Chondrocyte (in vitro differentiated cells): ENCODE results near the gene CCDC70. TPM values are rescaled to one million over a fixed set of nuclear protein-coding genes. Genes with fewer than 3 reads are reported as not detected.

Experiments
- DNase-seq: peaks from one replicate; pipeline ENCODE4 v3.0.0; 2021; ENCODE audit warnings: mixed read lengths, low spot score
- H3K27ac Mint-ChIP-seq: one replicate; pipeline ENCODE4 v1.8.0; 2021; ENCODE audit warnings: mild to moderate bottlenecking, moderate library complexity, mixed read lengths; ENCODE audit not compliant: unreplicated experiment
- H3K27me3 Mint-ChIP-seq: 2 replicates; pipeline ENCODE4 v1.8.0; 2021; ENCODE audit warnings: low read depth, mixed read lengths
- H3K36me3 Mint-ChIP-seq: 2 replicates; pipeline ENCODE4 v1.8.0; 2021; ENCODE audit warnings: low read depth, mixed read lengths
- H3K4me1 Mint-ChIP-seq: 2 replicates; pipeline ENCODE4 v1.8.0; 2021; ENCODE audit warnings: low read depth, mild to moderate bottlenecking, mixed read lengths
- H3K4me3 Mint-ChIP-seq: one replicate; pipeline ENCODE4 v1.8.0; 2021; ENCODE audit warnings: mild to moderate bottlenecking, moderate library complexity, mixed read lengths; ENCODE audit not compliant: unreplicated experiment
- H3K9me3 Mint-ChIP-seq: 2 replicates; pipeline ENCODE4 v1.8.0; 2021; ENCODE audit warnings: low read depth, mixed read lengths
- total RNA-seq: library from RNA; stranded (reverse); gene quantifications from 3 replicates; pipeline ENCODE4 v1.2.1, GENCODE V29; 2021
- TF ChIP-seq, protein P1 (sequence below): fragments of 200-600 bp; sonication (generic); IDR thresholded peaks from 2 replicates; pipeline ENCODE4 v1.5.0; 2021; ENCODE audit warnings: antibody characterized with exemption, mild to moderate bottlenecking, moderate library complexity

The CCDC70 gene
- total RNA-seq, 1 donor from 2014 or later = not detected

- Mint-ChIP-seq H3K27me3 (peaks cover 3% of the 10 kb centered on the region), H3K4me3 (no peak overlapping the region)
- no peak for DNase-seq
These were observed 23.4 kb upstream of the CCDC70 start for GRCh38 chr13:51838240-51838846.

GRCh38 chr13:51839711-51840540, 21.8 kb upstream of the CCDC70 start:
- Mint-ChIP-seq H3K27me3 (no peaks in the 10 kb centered on the region), H3K4me3 (no peak overlapping the region), H3K36me3 (no peaks in the 10 kb centered on the region), H3K27ac (no peak overlapping the region), H3K4me1 (peaks cover 12% of the 10 kb centered on the region), H3K9me3 (no peaks in the 10 kb centered on the region)
- TF ChIP-seq, protein P1, sequence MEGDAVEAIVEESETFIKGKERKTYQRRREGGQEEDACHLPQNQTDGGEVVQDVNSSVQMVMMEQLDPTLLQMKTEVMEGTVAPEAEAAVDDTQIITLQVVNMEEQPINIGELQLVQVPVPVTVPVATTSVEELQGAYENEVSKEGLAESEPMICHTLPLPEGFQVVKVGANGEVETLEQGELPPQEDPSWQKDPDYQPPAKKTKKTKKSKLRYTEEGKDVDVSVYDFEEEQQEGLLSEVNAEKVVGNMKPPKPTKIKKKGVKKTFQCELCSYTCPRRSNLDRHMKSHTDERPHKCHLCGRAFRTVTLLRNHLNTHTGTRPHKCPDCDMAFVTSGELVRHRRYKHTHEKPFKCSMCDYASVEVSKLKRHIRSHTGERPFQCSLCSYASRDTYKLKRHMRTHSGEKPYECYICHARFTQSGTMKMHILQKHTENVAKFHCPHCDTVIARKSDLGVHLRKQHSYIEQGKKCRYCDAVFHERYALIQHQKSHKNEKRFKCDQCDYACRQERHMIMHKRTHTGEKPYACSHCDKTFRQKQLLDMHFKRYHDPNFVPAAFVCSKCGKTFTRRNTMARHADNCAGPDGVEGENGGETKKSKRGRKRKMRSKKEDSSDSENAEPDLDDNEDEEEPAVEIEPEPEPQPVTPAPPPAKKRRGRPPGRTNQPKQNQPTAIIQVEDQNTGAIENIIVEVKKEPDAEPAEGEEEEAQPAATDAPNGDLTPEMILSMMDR = no peak
- no peak for DNase-seq

More at GRCh38 chr13:51838240-51838846, 23.4 kb upstream of the CCDC70 start:
- Mint-ChIP-seq H3K4me1 (peaks cover 8% of the 10 kb centered on the region), H3K36me3 (no peaks in the 10 kb centered on the region), H3K27ac (no peak overlapping the region), H3K9me3 (no peaks in the 10 kb centered on the region)
- TF ChIP-seq, protein P1 = no peak

- peaks cover 18% of the 10 kb centered on the region for H3K4me1 Mint-ChIP-seq
- H3K4me3 Mint-ChIP-seq = no peak overlapping the region
- TF ChIP-seq, protein P1 = no peak
- H3K27ac Mint-ChIP-seq = no peak overlapping the region
- no peaks in the 10 kb centered on the region for H3K9me3 Mint-ChIP-seq
- no peak for DNase-seq
- H3K36me3 Mint-ChIP-seq = no peaks in the 10 kb centered on the region
- no peaks in the 10 kb centered on the region for H3K27me3 Mint-ChIP-seq
These were observed 20.9 kb upstream of the CCDC70 start for GRCh38 chr13:51840917-51841316.

DNA sequence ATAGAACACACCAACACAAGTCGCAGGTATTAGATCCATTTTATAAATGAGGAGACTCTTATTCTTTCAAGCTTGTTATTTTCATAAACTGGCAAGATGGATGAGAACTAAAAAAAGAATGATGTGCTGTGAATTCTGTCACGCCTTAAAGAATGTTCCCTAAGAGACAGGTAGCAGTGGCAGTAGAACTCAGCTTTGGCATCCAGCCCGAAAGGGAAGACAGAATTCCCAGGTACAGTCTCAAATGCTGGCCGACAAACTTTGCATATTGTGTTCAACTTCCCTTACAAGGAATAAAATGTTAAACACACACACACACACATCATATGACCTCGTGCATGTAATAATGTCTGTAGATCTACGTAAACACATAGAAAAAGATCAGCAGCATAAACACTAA, 20.0 kb upstream of the CCDC70 start:
- Mint-ChIP-seq H3K36me3 (no peaks in the 10 kb centered on the region), H3K27me3 (no peaks in the 10 kb centered on the region), H3K4me1 (peaks cover 18% of the 10 kb centered on the region), H3K27ac (no peak overlapping the region), H3K4me3 (no peak overlapping the region), H3K9me3 (no peaks in the 10 kb centered on the region)
- TF ChIP-seq, protein P1 = no peak
- no peak for DNase-seq

GRCh38 chr13:51843529-51843928, 18.2 kb upstream of the CCDC70 start:
- Mint-ChIP-seq H3K4me1 (peaks cover 17% of the 10 kb centered on the region), H3K36me3 (no peaks in the 10 kb centered on the region), H3K27me3 (no peaks in the 10 kb centered on the region), H3K9me3 (no peaks in the 10 kb centered on the region), H3K4me3 (no peak overlapping the region), H3K27ac (no peak overlapping the region)
- DNase-seq = no peak
- TF ChIP-seq, protein P1 = no peak
